ENCODE results near the gene NXPH3.

DNA sequence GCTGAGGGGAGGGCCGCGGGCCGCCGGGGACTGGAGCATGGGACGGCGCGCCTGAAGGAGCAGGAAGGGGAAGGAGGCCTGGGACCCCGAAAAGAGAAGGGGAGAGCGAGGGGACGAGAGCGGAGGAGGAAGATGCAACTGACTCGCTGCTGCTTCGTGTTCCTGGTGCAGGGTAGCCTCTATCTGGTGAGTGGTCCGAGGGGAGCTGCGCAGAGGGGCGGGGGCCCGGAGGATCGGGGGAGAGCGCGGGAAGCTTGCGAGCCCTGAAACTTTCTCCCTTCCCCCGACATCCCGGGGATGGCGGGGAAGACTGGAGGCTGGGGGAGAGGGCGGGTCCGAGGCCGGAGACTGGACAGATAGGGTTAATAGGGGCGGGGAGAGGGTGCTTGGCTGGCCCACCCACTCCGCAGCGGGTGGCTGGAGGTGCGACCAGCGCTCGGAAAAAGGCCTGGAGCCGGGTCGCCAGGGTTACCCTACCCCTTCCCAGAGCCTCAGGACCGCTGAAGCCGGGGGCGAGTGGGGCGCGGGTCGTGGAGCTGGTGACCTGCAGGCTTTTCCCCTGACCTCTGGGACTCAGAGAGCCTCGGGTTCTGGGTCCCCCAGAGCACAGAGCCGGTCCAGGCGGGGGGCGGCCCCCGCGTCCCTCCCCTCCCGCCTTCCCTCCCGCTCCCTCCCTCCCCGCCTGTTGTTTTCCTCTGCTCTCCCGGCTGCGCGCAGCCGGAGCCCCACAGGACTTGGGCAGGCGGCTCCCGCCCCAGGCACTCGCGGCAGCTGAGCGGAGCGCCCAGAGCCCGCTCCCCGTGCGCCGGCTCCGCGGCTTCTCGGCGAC is 631 bp downstream of the NXPH3 start:
- TF ChIP-seq EZH2 (IDR thresholded peaks at IDR 0.05; ENCODE audit: low read depth) = peak; percentile 94
- TF ChIP-seq, protein P1, sequence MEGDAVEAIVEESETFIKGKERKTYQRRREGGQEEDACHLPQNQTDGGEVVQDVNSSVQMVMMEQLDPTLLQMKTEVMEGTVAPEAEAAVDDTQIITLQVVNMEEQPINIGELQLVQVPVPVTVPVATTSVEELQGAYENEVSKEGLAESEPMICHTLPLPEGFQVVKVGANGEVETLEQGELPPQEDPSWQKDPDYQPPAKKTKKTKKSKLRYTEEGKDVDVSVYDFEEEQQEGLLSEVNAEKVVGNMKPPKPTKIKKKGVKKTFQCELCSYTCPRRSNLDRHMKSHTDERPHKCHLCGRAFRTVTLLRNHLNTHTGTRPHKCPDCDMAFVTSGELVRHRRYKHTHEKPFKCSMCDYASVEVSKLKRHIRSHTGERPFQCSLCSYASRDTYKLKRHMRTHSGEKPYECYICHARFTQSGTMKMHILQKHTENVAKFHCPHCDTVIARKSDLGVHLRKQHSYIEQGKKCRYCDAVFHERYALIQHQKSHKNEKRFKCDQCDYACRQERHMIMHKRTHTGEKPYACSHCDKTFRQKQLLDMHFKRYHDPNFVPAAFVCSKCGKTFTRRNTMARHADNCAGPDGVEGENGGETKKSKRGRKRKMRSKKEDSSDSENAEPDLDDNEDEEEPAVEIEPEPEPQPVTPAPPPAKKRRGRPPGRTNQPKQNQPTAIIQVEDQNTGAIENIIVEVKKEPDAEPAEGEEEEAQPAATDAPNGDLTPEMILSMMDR (conservative IDR thresholded peaks at IDR 0.05) = 0 out of 2 replicates have a peak, but pooled peaks have one; percentile 18
